ENCODE measurements around the gene ARRB1.

DNA sequence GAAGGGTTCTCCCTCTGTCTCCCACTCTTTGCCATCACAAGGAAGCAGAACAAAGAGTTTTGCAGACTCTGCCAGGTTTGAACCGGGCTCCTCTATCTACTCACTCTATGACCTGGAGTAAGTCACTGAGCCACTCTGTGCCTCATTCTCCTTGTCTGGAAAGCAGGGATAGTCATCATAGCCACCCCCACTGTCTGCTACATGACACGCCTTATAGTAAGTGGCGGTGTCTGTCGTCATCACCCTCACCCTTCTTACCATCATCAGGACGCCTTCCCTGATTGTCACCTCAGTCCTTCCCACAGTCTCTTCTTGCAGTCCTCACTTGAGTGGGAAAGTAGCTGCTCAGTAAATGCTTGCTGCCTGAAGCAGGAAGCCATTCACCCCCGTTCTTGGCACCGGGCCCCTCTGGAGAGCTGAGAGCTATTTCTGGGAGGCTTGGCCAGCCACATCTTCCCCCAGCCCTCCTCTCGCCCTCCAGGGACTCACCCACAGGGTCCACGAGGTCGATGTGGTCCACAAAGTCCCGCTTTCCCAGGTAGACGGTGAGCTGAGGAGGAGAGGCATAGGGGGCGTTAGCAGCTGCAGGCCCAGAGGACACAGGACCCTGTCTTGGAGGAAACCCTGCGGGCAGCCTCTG lies 64.5 kb downstream of the ARRB1 start:
- no peak for TF ChIP-seq CTCF (IDR thresholded peaks at IDR 0.05)
- no peak for TF ChIP-seq POLR2A (IDR thresholded peaks at IDR 0.05)

Measured in thyroid gland (tissue), 4 donors.